T-helper 1 cell (primary cell): ENCODE measurements around the gene ZNF467.

ENCODE experiments used
- DNase-seq, 5 donors: peaks; one replicate each; pipeline ENCODE4 v3.0.0-alpha.2; 2012 to 2020

The ZNF467 gene

DNA sequence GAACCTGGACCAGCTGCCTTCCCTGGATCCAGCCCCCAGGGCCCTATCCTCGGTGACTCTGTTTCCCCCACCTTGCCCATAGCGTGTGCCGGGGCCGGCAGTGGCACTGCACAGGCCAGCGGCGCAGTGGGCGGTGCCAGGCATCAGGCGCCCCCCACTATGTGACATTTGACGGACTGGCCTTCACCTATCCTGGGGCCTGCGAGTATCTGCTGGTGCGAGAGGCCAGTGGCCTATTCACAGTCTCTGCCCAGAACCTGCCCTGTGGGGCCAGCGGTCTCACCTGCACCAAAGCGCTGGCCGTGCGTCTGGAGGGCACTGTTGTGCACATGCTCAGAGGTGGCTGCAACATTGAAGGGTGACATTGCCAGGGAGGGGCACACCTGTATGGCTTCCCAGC is 12.0 kb upstream of the ZNF467 start:
- DNase-seq = no peak

DNA sequence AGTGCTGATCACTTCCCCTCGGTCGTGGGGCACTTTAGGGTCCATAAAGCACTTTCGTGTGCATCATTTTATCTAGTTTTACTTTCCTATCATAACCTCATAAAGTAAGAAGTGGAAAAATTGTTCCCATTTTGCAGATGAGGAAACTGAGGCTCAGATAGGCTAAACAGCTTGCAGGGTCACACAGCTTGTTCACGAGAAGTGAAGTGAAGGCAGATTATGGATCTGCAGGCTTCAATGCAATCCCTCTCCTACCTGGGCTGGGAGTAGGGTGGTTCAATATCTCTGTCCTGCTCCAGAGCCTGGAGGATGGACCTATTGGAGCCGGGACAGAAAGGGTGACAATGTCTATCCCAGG is 10.8 kb upstream of the ZNF467 start:
- DNase-seq = no peak

DNA sequence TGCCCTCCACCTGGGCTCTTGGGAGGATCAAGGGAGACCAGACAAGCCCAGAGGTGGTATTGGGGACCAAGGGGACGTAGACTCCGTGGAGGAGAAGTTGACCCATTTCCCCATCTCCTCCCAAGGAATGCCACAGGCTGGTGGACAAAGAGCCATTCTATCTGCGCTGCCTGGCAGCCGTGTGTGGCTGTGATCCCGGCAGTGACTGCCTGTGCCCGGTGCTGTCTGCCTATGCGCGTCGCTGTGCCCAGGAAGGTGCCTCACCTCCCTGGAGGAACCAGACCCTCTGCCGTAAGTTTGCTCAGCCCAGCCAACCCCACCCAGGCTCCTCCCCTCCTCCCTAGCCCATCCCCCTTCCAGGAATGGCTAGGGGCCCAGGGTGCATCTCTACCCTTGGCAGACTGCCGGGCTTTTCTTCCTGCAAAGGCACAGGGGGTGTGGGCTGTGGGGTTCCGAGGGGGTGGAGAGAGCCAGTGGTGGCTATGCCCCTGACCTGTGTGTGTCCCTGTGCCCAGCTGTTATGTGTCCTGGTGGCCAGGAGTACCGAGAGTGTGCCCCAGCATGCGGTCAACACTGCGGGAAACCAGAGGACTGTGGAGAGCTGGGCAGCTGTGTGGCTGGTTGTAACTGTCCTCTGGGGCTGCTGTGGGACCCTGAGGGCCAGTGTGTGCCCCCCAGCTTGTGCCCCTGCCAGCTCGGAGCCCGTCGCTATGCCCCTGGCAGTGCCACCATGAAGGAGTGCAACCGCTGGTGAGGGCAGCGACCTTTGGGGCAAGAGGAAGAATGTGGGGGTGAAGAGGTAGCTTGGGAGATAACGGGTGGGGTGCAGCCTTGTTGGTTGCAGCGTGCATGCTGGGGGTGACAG is 10.2 kb upstream of the ZNF467 start:
- DNase-seq = no peak

DNA sequence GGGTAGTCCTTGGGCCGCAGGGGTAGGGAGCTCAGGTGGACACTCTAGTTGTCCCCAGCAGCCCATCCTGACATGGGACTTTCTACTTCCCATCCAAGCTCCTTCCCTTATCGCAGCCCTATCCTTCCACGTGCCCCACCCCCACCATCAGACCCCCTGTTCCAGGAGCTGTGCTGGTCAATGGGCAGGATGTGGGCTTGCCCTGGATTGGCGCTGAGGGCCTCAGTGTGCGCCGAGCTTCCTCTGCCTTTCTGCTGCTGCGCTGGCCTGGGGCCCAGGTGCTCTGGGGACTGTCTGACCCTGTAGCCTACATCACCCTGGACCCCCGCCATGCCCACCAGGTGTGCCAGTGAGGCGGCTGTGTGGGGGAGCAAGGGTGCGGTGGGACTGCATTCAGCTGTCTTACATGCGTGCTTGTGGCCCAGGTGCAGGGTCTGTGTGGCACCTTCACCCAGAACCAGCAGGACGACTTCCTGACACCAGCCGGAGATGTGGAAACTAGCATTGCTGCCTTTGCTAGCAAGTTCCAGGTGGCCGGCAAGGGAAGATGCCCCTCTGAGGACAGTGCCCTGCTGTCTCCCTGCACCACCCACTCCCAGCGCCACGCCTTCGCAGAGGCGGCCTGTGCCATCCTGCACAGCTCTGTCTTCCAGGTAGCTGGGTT is 9.4 kb upstream of the ZNF467 start:
- no peak for DNase-seq

DNA sequence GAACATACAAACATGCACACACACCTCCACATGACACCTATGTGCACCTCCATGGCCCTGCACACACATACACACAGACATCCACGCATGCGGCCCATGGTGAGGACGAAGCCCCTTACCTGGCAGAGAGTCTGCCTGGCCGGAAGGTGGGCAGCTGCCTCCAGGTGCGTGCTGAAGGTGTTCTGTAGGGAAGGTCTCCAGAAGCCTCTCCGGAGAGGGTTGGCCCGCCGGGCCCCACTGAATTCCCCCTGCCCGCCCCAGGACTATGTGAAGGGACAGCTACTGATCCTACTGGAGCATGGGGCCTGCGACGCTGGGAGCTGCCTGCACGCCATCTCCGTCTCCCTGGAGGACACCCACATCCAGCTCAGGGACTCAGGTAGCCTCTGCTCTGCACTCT is 8.5 kb upstream of the ZNF467 start:
- no peak for DNase-seq

DNA sequence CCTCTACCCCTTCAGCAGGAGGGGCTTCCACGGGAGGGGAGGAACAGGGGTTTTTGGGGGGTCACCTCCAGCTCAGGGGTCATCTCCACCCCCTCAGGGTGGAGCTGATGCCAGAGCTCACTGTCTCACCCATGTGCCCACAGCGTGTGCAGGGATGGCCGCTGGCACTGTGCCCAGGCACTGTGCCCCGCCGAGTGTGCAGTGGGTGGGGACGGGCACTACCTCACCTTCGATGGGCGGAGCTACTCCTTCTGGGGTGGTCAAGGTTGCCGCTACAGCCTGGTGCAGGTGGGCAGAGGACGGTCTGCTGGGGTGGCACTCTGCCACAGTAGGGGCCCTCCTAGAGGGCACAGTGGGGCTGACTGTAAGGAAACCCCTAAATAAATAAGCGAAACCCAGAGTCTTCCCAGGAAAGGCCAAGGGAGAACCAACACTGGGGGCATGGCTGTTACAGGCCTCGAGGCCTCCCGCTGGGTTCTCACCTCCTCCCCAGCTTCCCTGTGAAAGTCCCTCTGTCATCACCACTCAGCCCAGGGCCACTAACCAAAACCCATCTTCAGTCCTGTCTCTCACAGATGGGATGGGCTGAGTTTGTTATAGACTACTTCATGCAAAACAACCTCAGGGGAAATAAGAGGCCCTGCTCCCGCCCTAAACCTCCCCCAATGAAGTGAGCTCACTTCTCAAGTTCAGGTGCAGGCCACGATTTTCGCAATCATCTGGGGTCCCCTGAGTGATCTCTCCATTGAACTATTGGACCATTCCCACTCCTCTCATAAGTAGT is 7.4 kb upstream of the ZNF467 start:
- no peak for DNase-seq

DNA sequence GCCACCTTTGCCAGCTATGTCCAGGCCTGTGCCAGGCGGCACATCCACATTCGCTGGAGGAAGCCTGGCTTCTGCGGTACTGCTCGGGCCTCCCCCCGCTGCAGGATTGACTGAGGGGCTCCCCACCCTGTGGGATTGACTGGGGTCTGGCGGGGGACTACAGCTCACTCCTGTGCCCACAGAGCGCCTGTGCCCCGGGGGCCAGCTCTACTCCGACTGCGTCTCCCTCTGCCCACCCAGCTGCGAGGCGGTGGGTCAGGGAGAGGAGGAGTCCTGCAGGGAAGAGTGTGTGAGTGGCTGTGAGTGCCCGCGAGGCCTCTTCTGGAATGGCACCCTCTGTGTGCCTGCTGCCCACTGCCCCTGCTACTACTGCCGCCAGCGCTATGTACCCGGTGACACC is 6.7 kb upstream of the ZNF467 start:
- DNase-seq = no peak

DNA sequence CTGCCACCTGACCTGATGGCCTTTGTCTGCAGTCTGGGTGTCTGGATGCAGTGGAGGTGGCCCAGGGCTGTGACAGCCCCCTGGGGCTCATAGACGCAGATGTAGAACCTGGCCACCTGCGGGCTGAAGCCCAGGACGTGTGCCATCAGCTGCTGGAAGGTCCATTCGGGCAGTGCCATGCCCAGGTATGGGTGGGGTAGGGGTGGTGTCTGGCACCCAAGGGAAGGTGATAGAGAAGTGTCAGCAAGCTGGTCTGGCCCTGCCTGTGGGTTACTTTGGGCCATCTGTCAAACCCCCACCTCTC is 6.1 kb upstream of the ZNF467 start:
- no peak for DNase-seq

DNA sequence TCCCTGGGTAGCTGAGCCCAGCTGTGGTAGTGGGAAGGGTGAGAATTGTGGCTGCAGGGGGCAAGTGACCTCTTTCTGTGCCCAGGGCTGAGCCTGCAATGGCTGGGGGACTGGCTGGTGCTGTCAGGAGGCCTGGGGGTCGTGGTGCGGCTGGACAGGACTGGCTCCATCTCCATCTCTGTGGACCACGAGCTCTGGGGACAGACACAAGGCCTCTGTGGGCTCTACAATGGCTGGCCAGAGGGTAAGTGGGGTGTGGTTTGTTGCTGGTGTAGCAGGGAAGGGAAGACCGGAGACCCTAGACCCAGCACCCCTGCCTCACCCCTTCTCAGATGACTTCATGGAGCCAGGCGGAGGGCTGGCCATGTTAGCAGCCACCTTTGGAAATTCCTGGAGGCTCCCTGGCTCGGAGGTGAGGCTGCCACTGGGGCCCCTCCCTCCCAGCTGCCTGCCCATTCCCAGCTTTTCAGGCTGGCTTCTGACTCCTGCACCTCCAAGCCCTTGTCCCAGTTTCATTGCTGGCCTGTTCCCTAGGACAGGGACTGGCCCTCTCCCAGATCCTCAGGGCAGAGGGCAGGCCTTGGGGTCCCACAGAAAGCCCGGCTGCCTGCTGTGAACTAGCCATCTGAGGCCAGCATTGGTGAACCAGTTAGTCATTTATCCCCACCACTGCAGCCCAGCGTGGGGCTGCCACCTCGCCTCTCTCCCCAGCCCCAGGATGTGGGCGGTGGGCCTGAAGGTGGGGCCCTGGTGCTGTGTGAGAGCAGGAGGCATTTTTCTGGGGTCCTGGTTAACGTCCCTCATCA is 5.5 kb upstream of the ZNF467 start:
- no peak for DNase-seq

DNA sequence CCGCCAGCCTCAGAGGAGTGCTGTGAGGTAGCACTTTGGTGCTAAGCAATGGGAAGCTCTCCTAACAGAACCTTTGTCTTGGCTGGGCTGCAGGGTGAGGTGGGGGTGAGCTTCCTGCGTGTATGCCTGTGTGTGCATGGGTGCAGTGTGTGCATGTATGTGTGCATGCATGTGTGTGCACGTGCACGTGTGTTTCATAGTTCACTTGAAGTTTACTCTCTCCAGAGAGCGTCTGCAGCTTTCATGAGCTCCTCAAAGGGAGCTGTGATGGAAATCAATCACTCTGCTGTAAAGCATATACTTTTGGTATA is 4.9 kb upstream of the ZNF467 start:
- no peak for DNase-seq

DNA sequence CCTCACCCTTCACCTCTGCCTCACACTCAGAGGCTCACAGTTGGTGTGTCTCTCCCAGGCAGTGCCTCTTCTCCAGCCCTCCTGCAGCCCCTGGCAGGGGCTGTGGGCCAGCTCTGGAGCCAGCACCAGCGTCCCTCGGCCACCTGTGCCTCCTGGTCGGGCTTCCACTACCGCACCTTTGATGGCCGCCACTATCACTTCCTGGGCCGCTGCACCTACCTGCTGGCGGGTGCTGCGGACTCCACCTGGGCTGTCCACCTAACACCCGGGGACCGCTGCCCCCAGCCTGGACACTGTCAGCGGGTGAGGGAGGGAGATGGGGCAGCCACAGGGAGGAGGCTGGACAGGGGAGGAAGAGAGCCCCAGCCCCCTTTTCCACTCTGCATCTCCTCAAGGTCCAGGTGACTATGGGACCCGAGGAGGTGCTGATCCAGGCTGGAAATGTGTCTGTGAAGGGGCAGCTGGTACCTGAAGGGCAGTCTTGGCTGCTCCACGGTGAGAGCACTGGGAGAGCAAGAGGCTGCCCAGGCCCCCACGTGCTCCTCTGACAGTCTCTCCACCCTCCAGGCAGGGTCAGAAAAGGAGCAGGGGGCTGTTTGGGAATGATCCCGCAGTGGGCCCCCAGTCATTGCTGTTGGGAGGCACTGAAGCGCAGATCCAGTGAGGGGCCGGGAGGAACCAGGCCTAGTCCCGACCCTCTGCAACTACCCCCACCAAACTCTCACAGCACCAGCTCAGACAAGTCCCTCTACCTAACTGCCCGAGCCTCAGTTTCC is 4.4 kb upstream of the ZNF467 start:
- DNase-seq = no peak

DNA sequence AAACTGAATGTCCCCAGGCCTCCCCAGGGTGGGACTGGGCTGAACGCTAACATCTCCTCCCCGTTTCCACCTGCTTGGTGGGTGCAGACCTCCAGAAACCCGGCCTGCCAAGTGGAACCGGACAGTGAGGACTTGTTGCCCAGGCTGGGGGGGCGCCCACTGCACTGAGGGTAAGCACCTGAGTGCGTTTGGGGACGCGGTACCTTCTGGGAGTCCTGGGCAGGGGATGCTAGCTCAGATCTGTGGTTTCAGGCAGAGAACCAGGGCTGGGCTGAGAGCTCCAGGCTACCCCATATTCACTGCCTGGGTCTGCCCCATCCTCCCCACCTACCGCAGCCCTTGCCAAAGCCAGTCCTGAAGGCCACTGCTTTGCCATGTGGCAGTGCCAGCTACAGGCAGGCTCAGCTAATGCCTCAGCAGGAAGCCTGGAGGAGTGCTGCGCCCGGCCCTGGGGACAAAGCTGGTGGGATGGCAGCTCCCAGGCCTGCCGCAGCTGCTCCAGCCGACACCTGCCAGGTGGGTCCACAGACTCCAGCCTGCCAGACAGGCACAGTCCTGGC is 3.5 kb upstream of the ZNF467 start:
- no peak for DNase-seq

DNA sequence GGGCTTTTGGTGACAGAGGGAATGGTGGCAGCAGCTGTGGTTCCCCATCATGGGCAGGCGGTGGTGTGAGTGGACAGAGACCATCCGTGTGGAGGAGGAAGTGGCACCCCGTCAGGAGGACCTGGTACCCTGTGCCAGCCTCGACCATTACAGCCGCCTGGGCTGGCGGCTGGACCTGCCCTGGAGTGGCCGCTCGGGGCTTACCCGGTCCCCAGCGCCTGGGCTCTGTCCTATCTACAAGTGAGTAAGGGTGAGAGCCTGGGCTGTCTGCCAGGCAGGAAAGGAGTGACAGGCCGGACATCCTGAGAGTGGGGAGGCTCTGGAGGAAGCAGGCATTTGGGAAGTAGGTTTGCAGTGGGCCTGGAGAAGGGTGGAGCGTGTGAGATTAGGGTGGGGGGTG is 2.9 kb upstream of the ZNF467 start:
- DNase-seq = no peak

DNA sequence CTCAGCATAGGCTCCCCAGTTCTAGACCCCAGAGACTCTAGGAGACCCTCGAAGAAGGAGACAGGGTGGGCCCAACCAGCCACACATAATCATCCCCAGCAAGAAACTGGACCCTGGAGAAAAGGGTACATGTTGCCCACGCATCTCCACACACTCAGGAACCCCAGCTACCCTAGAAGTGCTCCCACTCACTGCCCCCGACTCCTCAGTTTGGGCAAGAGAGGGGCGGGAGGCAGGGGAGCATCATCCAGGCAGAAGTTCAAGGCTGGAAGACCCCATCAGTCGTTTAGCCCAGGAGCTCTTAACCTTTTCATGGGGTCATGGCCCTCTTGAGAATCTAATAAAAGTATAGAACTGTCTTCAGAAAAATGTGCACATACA is 1.8 kb upstream of the ZNF467 start:
- DNase-seq = no peak

DNA sequence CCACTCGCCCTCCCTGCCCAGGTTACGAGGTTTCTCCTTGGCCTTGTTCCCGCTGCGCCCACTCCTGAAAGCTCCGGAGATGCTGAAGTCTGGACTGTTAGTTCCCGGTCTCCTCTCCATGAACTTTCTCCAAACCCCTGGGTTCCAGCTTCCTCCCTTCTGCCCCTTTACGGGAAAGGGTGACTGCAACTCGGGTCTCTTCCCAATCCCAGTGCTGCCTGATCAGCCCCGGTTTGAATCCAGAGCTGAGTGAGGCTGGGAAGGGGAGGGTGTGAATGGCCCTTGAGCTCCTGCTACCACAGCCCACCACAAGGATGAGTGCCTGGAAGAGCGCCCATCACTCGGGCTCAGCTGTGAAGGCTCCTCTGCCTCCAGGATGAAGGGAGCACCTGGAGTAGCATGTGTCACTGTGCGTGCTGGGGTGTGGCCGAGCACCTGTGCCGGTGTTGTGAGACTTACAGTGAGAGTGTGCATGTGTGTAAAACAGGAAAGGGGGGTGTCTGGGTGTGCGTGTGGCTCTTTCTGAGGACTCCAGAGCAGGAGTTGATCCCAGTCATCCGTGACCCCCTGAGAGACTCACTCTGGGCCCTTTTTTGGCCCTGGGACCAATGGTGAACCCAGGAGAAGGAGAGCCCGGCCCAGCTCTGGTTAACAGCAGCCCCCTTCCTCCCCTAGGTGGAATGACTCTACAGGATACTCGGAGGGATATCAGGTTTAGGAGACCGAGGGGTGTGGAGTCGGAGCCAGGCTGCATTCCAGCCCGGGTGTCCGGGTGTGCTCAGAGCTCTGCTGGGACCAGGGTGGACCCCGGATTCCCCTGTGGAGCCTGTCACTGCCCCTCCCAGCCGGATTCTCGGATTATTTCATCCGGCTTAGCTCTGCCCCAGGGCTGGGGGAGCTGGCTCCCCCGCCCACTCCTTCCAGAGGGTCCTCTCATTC is 1.1 kb upstream of the ZNF467 start:
- no peak for DNase-seq

DNA sequence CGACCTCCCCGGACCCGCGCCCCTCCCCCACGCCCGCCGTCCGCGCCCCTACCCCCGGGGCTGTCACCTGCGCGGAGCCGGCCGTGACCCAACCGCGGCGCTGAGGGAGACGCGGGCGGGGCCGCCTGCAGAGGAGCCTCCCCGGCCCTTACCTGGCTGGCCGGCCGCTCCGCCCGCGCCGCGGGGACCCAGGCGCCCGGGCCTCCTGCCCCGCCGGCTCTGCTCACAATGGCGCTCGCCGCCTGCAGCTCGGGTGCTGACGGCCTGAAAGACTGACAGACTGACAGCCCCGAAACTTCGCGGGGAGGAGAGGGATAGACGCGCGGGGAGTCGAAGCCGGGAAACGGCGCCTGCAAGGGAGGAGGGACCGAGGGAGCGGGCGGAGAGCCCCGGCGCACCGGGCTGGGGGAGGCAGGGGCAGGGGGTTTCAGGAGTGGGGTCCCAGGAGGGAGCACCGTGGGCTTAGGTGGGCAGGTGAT is 393 bp downstream of the ZNF467 start:
- peak in 2 of 5 donors; percentile 13 to 21 for DNase-seq

DNA sequence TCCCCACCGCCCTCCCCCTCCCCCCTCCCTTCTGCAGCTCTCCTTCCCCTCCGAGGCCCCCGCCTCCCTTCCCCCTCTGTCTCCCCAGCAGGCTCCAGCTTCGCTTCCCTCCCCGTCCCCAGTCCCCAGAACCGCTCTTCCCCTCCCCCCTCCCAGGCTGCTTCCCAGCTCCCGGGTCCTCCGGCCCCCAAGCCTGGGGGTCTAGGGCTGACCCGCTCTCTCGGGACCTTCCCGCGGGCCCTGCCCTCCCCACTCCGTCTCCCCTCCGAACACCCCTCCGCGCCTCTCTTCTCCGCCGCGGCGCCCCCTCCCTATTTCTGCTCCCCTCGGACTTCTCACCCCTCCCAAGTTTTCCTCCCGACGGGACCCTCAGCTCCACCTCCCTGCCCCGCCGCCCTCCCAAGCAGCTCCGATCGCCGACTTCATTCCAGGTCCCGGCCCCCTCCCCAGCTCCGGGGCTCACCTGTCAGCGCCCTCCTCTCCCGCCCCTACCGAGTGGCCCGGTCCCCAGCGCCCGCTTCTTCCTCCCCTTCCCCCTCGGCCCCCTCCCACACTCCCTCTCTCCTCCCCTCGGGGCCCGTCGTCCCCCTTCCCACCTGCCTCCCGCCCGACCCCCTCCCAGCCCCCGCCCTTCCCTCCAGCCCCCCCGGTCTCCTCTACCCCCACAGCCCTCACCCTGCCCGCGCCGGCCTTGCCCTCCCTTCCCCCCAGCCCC is 990 bp downstream of the ZNF467 start:
- DNase-seq = no peak

DNA sequence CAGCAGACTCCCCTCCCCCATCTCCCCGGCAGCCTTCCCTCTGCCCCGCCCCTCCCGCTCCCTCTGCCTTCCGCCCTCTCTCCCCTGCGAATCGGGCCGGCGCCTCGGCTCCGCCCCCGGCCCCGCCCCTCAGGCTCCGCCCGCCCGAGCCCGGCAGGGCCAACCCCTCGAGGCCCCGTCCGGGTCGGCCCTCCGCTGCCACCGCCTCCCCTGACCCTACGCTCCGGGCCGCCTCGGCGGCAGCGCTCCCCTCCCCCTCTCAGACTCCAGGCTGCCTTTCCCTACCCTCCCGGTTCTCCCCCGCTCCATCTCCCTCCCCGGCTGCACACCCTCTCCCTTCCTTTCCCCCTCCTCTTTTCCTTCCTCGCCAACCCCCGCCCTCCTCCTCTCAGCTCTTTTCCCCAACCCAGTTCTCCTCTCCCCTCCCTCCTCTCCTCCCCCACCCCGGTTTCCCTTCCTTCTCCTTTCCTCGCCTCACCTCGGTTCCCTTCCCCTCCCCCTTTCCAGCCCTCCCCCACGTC is 1.6 kb downstream of the ZNF467 start:
- peak; percentile 73 to 82 (median 81) for DNase-seq

DNA sequence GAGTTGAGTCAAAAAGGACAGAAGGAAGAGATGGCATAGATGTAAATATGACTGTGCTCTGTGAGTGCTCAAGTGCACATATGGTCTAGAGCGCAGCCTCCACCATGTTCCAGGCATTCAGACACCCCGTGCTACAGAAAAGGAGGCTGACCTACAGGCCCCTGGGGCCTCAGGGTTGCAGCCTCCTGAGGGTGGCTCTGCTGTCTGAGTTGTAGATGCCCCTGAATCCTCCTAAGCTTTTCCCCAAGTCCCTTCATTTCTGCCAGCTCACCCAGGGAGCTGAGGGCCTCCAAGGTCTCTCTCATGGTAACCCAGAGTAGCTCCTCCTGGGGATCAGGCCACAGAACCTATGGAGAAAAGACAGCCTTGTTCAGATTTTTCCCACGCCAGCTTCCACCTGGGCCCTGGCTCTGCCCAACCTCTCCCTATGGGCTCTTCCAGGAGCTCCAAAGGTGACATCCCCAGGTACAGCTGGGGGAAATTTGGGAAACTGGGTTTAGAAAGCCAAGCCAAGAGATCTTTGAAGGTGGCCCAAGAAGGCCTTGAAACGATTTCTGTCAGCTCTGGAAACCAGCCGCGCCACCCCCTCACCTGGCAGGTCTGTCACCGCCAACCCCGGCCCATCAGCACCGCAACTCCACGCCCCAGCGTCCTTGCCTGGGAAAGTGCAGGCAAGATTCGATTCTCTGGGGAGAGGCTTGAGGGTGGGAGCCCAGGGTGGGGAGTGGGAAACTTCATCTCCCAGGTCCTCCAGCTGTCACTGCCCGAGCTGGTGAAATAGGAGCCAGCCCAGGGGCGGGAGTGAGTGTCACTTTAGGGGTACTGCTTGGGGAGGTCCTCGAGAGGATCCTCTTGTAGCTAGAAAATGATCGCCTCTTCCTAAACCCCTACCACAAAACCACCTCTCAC is 2.4 kb downstream of the ZNF467 start:
- DNase-seq = no peak
